Muscle layer of colon (tissue), 2 donors: Measurements from ENCODE around the gene MAMLD1.

Source experiments
- H3K27ac ChIP-seq: one replicate; pipeline ENCODE4 v1.7.0; 2013; ENCODE audit warnings: low read depth, mild to moderate bottlenecking, low read length, moderate library complexity
- H3K27me3 ChIP-seq, 2 donors: one replicate each; pipeline ENCODE4 v1.7.0; 2013; ENCODE audit warnings: low read length in 2 of 2, mild to moderate bottlenecking in 2 of 2; ENCODE audit not compliant: insufficient read depth in 2 of 2, control insufficient read depth in 1 of 2
- H3K36me3 ChIP-seq: one replicate; pipeline ENCODE4 v1.7.0; 2013; ENCODE audit warnings: mild to moderate bottlenecking, low read length; ENCODE audit not compliant: insufficient read depth
- H3K4me1 ChIP-seq: one replicate; pipeline ENCODE4 v1.7.0; 2013; ENCODE audit warnings: mild to moderate bottlenecking, low read length; ENCODE audit not compliant: insufficient read depth
- H3K4me3 ChIP-seq, 2 donors: one replicate each; pipeline ENCODE4 v1.7.0; 2013; ENCODE audit warnings: low read length in 2 of 2, low read depth in 1 of 2, mild to moderate bottlenecking in 1 of 2, moderate library complexity in 1 of 2
- H3K9ac ChIP-seq: one replicate; pipeline ENCODE4 v1.7.0; 2013; ENCODE audit warnings: low read length
- H3K9me3 ChIP-seq: one replicate; pipeline ENCODE4 v1.7.0; 2013; ENCODE audit warnings: mild to moderate bottlenecking, low read length
- donor health status: abdominal sarcoma.
- donor health status: Adenocarcinoma of cecum.

MAMLD1 gene

DNA sequence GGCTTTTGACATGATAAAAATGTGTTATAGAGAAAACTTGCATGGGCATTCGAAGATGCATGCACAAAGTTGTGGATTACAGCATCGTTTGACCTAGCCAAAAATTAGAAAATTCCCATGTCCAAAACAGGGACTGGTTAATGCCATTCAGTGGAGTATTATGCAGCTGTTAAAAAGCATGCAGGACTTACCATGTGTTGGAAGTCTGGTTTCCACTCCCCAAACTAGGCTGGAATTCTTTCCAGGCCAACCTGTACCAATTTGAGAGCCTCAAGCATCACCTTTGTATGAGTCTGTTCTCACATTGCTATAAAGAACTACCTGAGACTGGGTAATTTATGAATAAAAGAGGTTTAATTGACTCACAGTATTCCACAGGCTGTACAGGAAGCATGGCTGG, 159.4 kb downstream of the MAMLD1 start:
- Histone ChIP-seq H3K36me3 (no peaks in the 10 kb centered on the region), H3K4me3 (no peak overlapping the region), H3K9me3 (no peaks in the 10 kb centered on the region), H3K4me1 (no peaks in the 10 kb centered on the region), H3K9ac (no peak overlapping the region), H3K27me3 (no peaks in the 10 kb centered on the region), H3K27ac (no peak overlapping the region)

DNA sequence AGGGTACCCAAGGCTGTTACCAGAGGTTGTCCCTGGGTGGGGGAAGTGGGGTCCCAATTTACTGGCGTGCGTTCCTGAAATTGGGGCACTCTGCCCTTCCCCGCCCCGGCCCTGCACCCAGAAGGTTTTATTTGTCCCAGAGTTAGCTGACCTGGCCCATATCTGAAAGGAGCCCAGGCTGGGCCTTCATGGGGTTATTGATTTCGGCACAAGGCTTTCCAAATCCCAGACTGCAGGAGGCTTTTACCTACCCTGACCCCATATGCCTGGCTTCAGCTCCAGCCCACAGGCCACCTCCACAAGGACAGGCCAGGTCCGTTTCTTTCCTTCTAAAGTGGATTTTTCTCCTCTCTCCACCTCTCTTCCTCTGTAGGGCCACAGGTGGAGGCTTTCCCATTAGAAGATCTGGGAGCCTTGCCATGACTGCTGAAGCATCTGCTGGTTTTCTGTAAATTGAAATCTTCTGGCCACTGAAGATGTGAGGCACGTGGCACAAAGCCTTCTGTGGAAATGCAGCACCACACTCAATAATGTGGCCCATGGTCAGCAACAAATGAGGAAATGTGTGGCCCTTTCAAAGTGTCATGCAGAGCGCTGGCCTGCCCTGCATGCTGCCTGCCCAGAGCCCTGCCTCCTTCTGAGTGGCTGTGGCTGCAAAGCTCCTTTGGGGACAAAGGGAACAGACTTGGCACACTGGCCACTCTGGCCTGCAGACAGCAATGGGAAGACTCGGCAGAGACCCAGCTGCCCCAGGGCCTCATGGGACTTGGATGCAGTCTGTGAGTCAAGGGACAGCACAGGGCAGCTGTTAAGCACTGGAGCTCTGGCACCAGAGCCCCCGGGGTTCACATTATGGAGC, 162.2 kb downstream of the MAMLD1 start:
- no peak overlapping the region for H3K9ac ChIP-seq
- no peaks in the 10 kb centered on the region for H3K27me3 ChIP-seq
- H3K4me1 ChIP-seq, result no peaks in the 10 kb centered on the region
- H3K9me3 ChIP-seq, result no peaks in the 10 kb centered on the region
- no peak overlapping the region for H3K4me3 ChIP-seq
- no peaks in the 10 kb centered on the region for H3K36me3 ChIP-seq
- H3K27ac ChIP-seq, result no peak overlapping the region

DNA sequence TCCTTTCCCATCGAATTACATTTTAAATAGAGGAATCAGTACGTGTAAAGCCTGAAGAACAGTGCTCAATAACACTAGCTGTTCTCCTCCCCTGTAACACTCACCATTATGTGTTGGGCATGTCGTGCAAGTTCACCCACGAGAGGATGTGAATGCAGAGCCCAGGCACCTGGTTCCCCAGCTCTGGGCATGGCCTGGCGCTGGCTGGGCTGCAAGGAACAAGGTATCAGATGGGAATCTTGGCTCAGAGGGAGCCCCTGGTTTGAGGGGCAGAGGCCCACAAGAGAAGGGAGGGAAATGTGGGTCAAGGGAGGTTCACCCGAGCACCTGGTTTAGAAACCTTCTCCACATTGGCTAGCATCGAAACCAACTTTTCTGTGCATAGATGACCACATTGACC, 163.6 kb downstream of the MAMLD1 start:
- Histone ChIP-seq H3K4me1 (no peaks in the 10 kb centered on the region), H3K27ac (no peak overlapping the region), H3K9me3 (no peaks in the 10 kb centered on the region), H3K4me3 (no peak overlapping the region), H3K9ac (no peak overlapping the region), H3K27me3 (no peaks in the 10 kb centered on the region), H3K36me3 (no peaks in the 10 kb centered on the region)

DNA sequence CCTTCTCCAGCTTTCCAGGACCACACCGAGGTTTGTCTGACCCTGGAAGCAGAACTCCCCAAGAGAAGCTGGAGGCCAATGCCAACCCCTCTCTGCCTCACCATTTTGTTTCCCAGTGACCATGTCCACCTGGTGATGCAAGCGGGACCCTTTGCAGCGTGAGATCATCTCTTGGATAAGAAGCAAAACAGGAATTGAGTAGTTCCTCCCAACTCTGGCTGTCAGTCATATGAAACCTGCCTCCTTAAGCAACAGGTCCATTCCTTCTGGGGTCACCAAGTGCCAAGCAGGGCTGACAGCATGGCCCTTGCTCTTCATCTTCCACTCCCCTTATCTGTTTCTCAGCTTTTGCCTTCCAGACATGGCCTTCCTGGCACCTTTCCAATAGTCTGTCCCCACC, 164.0 kb downstream of the MAMLD1 start:
- no peaks in the 10 kb centered on the region for H3K27me3 ChIP-seq
- no peaks in the 10 kb centered on the region for H3K9me3 ChIP-seq
- no peaks in the 10 kb centered on the region for H3K36me3 ChIP-seq
- no peak overlapping the region for H3K4me3 ChIP-seq
- H3K9ac ChIP-seq, result no peak overlapping the region
- H3K4me1 ChIP-seq, result no peaks in the 10 kb centered on the region
- H3K27ac ChIP-seq, result no peak overlapping the region

DNA sequence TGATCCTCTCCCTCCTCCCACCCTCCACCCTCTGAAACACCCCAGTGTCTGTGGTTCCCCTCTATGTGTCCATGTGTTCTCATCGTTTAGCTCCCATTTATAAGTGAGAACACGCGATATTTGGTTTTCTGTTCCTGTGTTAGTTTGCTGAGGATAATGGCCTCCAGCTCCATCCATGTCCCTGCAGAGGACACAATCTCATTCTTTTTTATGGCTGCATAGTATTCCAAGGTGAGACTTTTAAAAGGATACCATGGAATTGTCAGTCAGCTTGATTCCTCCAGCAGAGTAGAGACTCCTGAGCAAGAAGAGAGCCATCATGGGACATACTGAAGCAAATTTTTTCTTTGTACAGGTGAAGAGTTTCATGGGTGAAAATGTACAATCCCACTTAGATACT, 166.5 kb downstream of the MAMLD1 start:
- Histone ChIP-seq H3K4me3 (no peak overlapping the region), H3K9me3 (no peaks in the 10 kb centered on the region), H3K4me1 (no peaks in the 10 kb centered on the region), H3K36me3 (no peaks in the 10 kb centered on the region), H3K9ac (no peak overlapping the region), H3K27ac (no peak overlapping the region), H3K27me3 (no peaks in the 10 kb centered on the region)

DNA sequence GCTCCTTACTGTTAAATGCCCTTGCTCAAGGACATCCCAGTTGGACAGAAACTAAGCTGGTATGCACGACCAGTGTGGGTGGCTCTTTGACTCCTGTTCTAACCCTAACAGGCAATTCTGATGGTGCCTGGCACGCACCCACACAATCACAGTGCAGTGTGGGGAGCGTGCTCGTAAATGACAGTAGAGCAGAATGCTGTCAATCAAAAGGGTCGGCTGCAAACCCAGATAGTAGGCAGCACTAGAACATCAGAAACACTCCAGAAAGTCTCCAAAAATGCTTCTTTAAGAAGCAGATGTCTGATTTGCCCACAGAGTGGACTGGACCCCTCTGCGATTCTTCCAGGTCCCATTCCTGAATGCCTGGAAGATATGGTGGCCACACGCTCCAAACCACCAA, 167.7 kb downstream of the MAMLD1 start:
- H3K9me3 ChIP-seq, result no peaks in the 10 kb centered on the region
- no peaks in the 10 kb centered on the region for H3K27me3 ChIP-seq
- H3K27ac ChIP-seq, result no peak overlapping the region
- H3K4me1 ChIP-seq, result no peaks in the 10 kb centered on the region
- H3K4me3 ChIP-seq, result no peak overlapping the region
- H3K9ac ChIP-seq, result no peak overlapping the region
- no peaks in the 10 kb centered on the region for H3K36me3 ChIP-seq

DNA sequence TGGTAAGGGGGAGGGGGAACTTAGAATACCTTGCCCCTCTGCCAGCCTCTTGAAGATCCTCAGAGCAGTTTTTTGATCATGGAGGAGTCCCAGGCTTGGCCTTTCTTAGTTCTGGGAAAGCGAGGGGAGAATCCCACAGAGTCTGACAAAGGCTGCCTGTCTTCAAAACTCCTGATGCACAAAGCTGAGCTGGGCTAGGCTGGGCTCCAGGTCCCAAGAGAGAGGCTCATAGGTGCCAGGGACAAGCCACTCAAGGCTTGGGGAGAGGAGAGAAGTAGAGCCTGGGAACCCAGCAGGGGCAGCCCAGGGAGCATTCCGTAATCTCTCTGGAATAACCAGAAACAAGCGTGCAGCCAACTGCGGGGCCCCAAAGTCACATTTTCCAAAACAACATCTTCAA, 168.3 kb downstream of the MAMLD1 start:
- no peak overlapping the region for H3K27ac ChIP-seq
- H3K36me3 ChIP-seq, result no peaks in the 10 kb centered on the region

DNA sequence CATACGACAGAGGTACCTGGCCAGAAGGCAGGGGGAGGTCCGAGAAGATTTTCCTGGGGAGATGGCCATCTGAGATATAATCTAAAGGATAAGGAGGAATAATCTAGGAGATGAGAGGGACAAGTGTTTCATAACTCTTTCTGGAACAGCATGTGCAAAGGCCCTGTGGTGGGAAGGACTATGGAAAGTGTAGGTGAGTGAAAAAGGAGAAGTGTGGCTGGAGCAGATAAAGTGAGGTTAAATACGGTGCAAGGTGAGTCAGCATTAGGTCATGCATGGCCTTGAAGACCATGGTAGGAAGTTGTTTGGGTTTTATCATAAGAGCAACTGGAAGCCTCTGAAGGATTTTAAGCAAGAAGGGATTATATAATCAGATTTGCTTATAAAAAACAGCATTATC, 170.7 kb downstream of the MAMLD1 start:
- H3K27ac ChIP-seq, result no peak overlapping the region
- H3K4me3 ChIP-seq, result no peak overlapping the region
- no peaks in the 10 kb centered on the region for H3K4me1 ChIP-seq
- no peaks in the 10 kb centered on the region for H3K27me3 ChIP-seq
- H3K9me3 ChIP-seq, result no peaks in the 10 kb centered on the region
- no peak overlapping the region for H3K9ac ChIP-seq
- no peaks in the 10 kb centered on the region for H3K36me3 ChIP-seq

More for the DNA sequence above, 168.3 kb downstream of the MAMLD1 start:
- no peaks in the 10 kb centered on the region for H3K27me3 ChIP-seq
- no peak overlapping the region for H3K4me3 ChIP-seq
- no peak overlapping the region for H3K9ac ChIP-seq
- no peaks in the 10 kb centered on the region for H3K4me1 ChIP-seq
- H3K9me3 ChIP-seq, result no peaks in the 10 kb centered on the region

DNA sequence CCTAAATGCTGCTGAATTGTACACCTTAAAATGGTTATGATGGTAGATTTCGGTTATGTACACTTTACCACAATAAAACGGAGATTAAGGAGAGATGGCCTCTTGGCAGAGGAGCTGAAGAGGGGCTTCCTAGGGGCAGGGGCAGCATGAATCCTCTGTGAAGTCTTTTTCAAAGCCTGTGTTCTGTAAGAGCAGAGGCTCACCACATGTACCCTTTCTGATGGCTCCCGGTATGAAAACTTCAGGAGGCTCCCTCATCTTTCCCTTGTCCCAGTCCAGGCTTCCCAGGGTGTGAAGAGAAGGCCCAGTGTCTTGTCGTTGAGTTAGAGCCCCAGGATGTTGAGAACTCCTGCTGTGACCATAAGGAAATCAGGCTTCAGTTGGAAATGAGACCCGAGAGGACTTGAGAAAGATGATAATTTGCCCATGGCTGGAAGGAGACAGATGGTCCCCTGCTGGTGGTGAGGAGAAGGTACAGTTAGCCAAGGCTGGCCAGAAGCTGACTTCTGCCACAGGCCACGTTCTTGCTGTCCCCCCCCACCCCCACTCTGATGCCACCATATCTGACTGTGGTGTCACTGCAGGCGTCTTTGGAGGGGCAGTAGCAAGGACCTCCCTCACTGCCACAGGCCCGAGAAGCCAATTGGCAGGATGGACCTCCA, 173.5 kb downstream of the MAMLD1 start:
- H3K9me3 ChIP-seq, result no peaks in the 10 kb centered on the region
- no peaks in the 10 kb centered on the region for H3K36me3 ChIP-seq
- H3K27ac ChIP-seq, result no peak overlapping the region
- H3K27me3 ChIP-seq, result no peaks in the 10 kb centered on the region
- no peak overlapping the region for H3K9ac ChIP-seq
- no peaks in the 10 kb centered on the region for H3K4me1 ChIP-seq
- H3K4me3 ChIP-seq, result no peak overlapping the region

DNA sequence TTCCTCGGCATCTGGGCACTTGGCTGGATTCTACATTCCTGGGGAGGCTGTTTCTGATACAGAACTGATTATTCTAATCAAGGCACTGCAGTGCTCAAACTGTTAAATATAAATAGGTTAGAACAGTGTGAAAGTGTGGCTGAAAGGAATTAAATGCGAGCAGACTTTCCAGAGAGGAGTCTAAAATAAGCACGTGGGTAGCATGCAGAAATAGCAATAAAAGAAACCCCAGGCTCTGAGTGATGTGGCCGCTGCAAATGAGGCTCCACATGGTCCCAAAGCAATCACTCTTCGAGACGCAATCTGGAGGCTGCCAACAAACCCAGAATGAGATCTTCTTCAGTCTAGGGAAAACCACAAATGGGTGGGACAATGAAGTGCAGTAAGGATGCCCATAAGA, 174.7 kb downstream of the MAMLD1 start:
- H3K4me3 ChIP-seq, result no peak overlapping the region
- H3K36me3 ChIP-seq, result no peaks in the 10 kb centered on the region
- no peak overlapping the region for H3K27ac ChIP-seq
- no peak overlapping the region for H3K9ac ChIP-seq
- H3K9me3 ChIP-seq, result no peaks in the 10 kb centered on the region
- no peaks in the 10 kb centered on the region for H3K27me3 ChIP-seq
- no peaks in the 10 kb centered on the region for H3K4me1 ChIP-seq

DNA sequence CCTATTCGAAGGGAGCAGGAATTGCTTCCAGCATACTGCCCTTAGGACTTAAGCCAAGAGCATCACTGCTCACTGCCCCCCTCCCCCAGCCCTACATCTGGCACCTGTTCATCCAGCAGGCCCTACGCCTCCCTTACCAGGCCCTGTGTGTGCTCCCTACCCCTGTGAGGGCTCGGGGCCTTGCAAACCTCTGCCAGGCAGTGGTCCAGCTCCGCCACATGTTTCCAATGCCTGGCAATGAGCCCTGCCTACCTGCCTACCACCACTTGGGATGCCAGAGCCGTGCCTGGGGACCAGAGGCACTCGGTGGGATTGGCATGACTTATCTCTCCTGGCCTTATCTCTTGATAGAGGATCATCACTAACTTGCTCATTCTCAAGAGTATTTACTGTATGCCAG, 177.8 kb downstream of the MAMLD1 start:
- Histone ChIP-seq H3K4me3 (no peak overlapping the region), H3K27me3 (no peaks in the 10 kb centered on the region), H3K9me3 (no peaks in the 10 kb centered on the region), H3K9ac (no peak overlapping the region), H3K27ac (no peak overlapping the region), H3K4me1 (no peaks in the 10 kb centered on the region), H3K36me3 (no peaks in the 10 kb centered on the region)

DNA sequence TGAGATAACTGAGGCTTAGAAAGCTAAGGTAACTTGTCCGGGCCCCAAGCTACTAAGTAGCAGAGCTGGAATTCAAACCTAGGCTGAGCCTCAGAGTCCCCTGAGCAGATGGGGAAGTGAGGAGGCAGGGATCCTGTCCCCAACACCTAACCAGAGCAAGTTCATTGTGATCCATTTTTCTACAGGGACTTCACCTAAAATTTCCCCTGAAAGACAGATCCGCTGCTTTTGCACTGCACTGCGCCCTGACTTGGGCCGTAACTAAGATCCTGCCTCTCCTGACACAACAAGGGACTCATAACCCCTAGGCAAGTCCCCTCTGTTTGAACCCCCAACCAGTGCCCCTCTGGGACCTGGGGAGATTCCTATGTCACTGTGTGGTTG, 179.7 kb downstream of the MAMLD1 start:
- Histone ChIP-seq H3K9ac (no peak overlapping the region), H3K36me3 (no peaks in the 10 kb centered on the region), H3K4me1 (peaks cover 12% of the 10 kb centered on the region), H3K27ac (no peak overlapping the region), H3K9me3 (no peaks in the 10 kb centered on the region), H3K4me3 (no peak overlapping the region), H3K27me3 (peaks cover 0 to 4% of the 10 kb centered on the region in 2 donors)
